Transverse colon (tissue), 4 donors: ENCODE measurements around the gene ARMC2. TPM values are rescaled to one million over a fixed set of nuclear protein-coding genes. Genes with fewer than 3 reads are reported as not detected.
"Not testable (repeated sequence)": the region's sequence is repeated elsewhere in the genome, so short reads cannot be mapped to it uniquely, and the experiment has no call there.

Source experiments
- DNase-seq: peaks from one replicate; pipeline ENCODE4 v3.0.0-alpha.2; 2019
- H3K27ac ChIP-seq, 4 donors: fragments of 200-600 bp; sonication (generic); 2 replicates each; pipeline ENCODE4 v1.5.1; 2016 to 2018; ENCODE audit warnings: inconsistent platforms in 4 of 4
- H3K27me3 ChIP-seq: fragments of 200-600 bp; sonication (generic); 2 replicates; pipeline ENCODE4 v1.5.1; 2017; ENCODE audit warnings: inconsistent platforms
- H3K36me3 ChIP-seq, 4 donors: fragments of 200-600 bp; sonication (generic); 2 replicates each; pipeline ENCODE4 v1.5.1; 2017 to 2019; ENCODE audit warnings: inconsistent platforms in 4 of 4
- H3K4me1 ChIP-seq, 4 donors: fragments of 200-600 bp; sonication (generic); 2 replicates each; pipeline ENCODE4 v1.5.1; 2017 to 2020; ENCODE audit warnings: inconsistent platforms in 4 of 4
- H3K4me3 ChIP-seq, 4 donors: fragments of 200-600 bp; sonication (generic); 1 replicate in 1 of 4; 2 replicates in 3 of 4; pipeline versions ENCODE4 v1.5.1 to v1.6.1; 2017 to 2019; ENCODE audit warnings: inconsistent platforms in 4 of 4
- H3K9me3 ChIP-seq, 2 donors: fragments of 200-600 bp; sonication (generic); 2 replicates each; pipeline ENCODE4 v1.5.1; 2017 to 2019; ENCODE audit warnings: inconsistent platforms in 2 of 2
- EP300 ChIP-seq: sonication (generic); formaldehyde crosslinking; IDR thresholded peaks from one replicate; pipeline ENCODE4 v1.6.1; 2017; ENCODE audit warnings: antibody characterized with exemption, low read depth
- POLR2A ChIP-seq: fragments of 450-650 bp; IDR thresholded peaks from one replicate; pipeline ENCODE4 v1.6.1; 2016; ENCODE audit warnings: antibody characterized with exemption, mild to moderate bottlenecking, moderate library complexity
- POLR2AphosphoS5 ChIP-seq, 3 donors: sonication (generic); formaldehyde crosslinking; IDR thresholded peaks; one replicate each; pipeline ENCODE4 v1.6.1; 2016; ENCODE audit warnings: antibody characterized with exemption in 3 of 3
- WGBS, 2 donors: methylation state at CpG; one replicate each; pipeline ENCODE4 v1.1.5; 2018; ENCODE audit warnings: low coverage in 1 of 2; 5-methylcytosine and 5-hydroxymethylcytosine counted together
- in situ Hi-C, 4 donors: fragments of 200-750 bp; cut with MboI; loops; one replicate each; pipeline versions ENCODE4 v1.15.0 to v1.15.1; 2017; ENCODE audit warnings: low sequenced_read_pairs in 3 of 4, low pct_ligation_motif_present in 1 of 4, low pct_unique_long_range_greater_than_20kb in 1 of 4
- intact Hi-C: fragments of 100-400 bp; cut with DNase I; formaldehyde crosslinking; loops from one replicate; pipeline ENCODE4 v1.15.1; 2023; ENCODE audit warnings: low total_unique reads
- total RNA-seq, 4 donors: library from RNA; depleted of rRNA; stranded (reverse); fragments of >200 nt; gene quantifications; one replicate each; pipeline ENCODE4 v1.1.0, GENCODE V29; 2016
- TF ChIP-seq, protein P1 (sequence below), 5 experiments: fragments of 200-600 bp in 3 of 5; fragments of 450-650 bp in 2 of 5; sonication (generic) in 3 of 5; IDR thresholded peaks; 1 replicate in 2 of 5; 2 replicates in 3 of 5; pipeline ENCODE4 v1.5.1; 2016 to 2017; ENCODE audit warnings: antibody characterized with exemption in 5 of 5, inconsistent platforms in 3 of 5, mild to moderate bottlenecking in 2 of 5, moderate library complexity in 1 of 5

The ARMC2 gene
- total RNA-seq, 4 donors from 2014 or later, result 2.0 to 7.5 (median 3.0) TPM

DNA sequence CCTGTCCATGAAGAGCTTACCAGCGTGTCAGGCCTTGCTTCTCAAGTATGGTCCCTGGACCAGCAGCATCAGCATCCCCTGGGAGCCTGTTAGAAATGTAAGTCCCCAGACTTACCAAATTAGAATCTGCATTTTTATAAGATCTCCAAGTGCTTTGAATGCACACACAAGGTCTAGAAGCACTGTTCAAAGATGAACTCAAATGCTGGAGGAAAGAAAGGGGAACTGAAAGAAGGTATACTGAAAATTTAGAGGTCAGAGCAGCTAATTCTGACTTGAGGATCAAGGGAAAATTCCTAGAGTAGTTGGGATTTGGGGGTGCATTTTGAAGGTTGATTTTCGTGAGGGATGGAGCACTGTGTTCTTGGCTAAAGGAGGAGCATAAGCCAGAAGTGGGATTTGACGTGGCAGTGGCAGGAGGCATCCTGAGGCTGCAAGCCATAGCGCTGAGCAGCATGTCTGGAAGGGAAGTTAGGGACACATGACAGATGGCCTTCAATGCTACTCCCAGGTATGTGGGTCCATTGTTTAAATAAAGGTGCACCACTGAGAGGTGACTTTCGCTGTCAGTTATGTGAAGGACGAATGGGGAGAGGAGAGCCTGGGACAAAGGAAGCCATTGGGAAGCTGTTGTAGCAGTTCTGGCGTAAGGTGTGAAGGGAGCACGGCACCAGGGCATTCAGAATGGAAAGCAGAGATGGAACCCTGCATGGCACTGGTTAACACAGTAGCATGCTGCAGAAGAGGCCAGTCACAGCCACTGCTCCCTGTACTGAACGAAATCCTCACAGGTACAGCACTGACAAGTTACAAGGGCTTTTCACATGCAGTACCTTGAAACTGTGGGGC, 36.2 kb downstream of the ARMC2 start:
- Histone ChIP-seq H3K4me3 (no peak overlapping the region), H3K36me3 (no peaks in the 10 kb centered on the region), H3K9me3 (no peaks in the 10 kb centered on the region), H3K27me3 (no peaks in the 10 kb centered on the region), H3K27ac (peak overlapping the region in 2 of 4 donors; percentile 11 to 23), H3K4me1 (no peaks in the 10 kb centered on the region)
- no peak for TF ChIP-seq POLR2A
- no peak for TF ChIP-seq EP300
- no peak for TF ChIP-seq POLR2AphosphoS5 (IDR thresholded peaks at IDR 0.05)
- TF ChIP-seq, protein P1, sequence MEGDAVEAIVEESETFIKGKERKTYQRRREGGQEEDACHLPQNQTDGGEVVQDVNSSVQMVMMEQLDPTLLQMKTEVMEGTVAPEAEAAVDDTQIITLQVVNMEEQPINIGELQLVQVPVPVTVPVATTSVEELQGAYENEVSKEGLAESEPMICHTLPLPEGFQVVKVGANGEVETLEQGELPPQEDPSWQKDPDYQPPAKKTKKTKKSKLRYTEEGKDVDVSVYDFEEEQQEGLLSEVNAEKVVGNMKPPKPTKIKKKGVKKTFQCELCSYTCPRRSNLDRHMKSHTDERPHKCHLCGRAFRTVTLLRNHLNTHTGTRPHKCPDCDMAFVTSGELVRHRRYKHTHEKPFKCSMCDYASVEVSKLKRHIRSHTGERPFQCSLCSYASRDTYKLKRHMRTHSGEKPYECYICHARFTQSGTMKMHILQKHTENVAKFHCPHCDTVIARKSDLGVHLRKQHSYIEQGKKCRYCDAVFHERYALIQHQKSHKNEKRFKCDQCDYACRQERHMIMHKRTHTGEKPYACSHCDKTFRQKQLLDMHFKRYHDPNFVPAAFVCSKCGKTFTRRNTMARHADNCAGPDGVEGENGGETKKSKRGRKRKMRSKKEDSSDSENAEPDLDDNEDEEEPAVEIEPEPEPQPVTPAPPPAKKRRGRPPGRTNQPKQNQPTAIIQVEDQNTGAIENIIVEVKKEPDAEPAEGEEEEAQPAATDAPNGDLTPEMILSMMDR (IDR thresholded peaks at IDR 0.05), result no peak
- intact Hi-C loops, result no loop called here
- WGBS, 2 donors, result 82 to 92% methylated on average over 7 to 9 of the region's 9 CpGs
- DNase-seq, result no peak
- in situ Hi-C loops, result no loop called here

DNA sequence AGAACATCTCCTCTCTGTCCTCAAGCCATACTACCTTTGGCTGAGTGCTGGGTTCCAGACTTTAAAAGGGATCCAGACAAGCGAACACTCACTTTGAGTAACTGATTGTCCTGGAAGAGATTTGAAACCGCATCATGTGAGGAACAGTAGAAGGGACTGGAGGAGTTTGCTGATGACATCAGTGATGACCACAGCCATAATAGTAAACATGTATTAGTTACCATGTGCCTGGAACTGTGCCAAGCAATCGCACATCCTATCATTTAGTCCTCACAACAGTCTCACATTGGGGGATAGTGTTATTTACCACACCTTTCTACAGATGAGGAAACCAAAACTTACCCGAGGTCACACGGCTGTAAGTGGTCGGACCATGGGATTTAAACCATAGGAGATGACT, 39.8 kb downstream of the ARMC2 start:
- no peaks in the 10 kb centered on the region for H3K27me3 ChIP-seq
- in situ Hi-C loops (no loop called here), intact Hi-C loops (no loop called here)
- H3K36me3 ChIP-seq, result no peaks in the 10 kb centered on the region
- TF ChIP-seq POLR2AphosphoS5 (IDR thresholded peaks at IDR 0.05), result no peak
- TF ChIP-seq, protein P1 (IDR thresholded peaks at IDR 0.05), result no peak
- TF ChIP-seq EP300, result no peak
- no peak for TF ChIP-seq POLR2A
- H3K4me3 ChIP-seq, result no peak overlapping the region
- no peaks in the 10 kb centered on the region for H3K9me3 ChIP-seq
- DNase-seq, result no peak
- 87% methylated on average over 6 of the region's 6 CpGs; no CpG with 5 or more reads in 1 of the 2 donors for WGBS, 2 donors
- H3K27ac ChIP-seq, result no peak overlapping the region
- peaks cover 0 to under 1% (median 0%) of the 10 kb centered on the region in 4 donors for H3K4me1 ChIP-seq

DNA sequence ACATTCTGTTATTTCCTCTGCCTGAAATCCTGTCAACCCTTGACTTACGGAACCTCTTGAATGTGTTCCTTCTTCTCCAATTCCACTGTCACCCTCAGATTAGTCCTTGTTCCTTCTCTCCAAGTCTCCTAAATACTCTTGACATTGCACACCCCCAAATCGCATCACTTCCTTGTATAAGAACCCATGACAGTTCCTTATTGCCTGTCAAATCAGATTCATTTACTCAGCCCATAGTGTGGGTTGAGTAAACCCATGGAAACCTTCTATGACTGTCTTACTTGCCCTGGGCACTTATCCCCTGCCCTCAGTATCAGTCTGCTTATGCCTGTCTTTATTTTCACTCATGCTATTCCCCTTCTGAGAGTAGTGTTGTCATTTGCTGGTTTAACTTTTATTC, 40.5 kb downstream of the ARMC2 start:
- intact Hi-C loops (no loop called here), in situ Hi-C loops (no loop called here)
- WGBS, 2 donors, result 90 to 94% methylated on average over 2 of the region's 2 CpGs
- H3K9me3 ChIP-seq, result no peaks in the 10 kb centered on the region
- no peak for TF ChIP-seq EP300
- TF ChIP-seq POLR2A, result no peak
- TF ChIP-seq, protein P1 (IDR thresholded peaks at IDR 0.05), result no peak
- TF ChIP-seq POLR2AphosphoS5 (IDR thresholded peaks at IDR 0.05), result no peak
- no peaks in the 10 kb centered on the region for H3K27me3 ChIP-seq
- peaks cover 0 to 6% (median 0%) of the 10 kb centered on the region in 4 donors for H3K4me1 ChIP-seq
- H3K36me3 ChIP-seq, result no peaks in the 10 kb centered on the region
- DNase-seq, result no peak
- H3K27ac ChIP-seq, result no peak overlapping the region
- H3K4me3 ChIP-seq, result no peak overlapping the region

DNA sequence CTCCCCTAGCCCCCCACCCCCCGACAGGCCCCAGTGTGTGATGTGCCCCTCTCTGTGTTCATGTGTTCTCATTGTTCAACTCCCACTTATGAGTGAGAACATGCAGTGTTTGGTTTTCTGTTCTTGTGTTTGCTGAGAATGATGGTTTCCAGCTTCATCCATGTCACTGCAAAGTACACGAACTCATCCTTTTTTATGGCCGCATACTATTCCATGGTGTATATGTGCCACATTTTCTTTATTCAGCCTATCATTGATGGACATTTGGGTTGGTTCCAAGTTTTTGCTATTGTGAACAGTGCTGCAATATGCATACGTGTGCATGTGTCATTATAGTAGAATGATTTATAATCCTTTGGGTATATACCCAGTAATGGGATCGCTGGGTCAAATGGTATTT, 42.7 kb downstream of the ARMC2 start:
- not testable (repeated sequence) for H3K4me3 ChIP-seq, H3K36me3 ChIP-seq, DNase-seq, H3K27ac ChIP-seq, H3K9me3 ChIP-seq, H3K27me3 ChIP-seq
- intact Hi-C loops, result loop anchor here (5.0 kb wide), 1 partner anchor 349 kb away; no protein-coding TSS in a partner anchor
- peaks cover 0 to 13% (median 1%) of the 10 kb centered on the region in 4 donors for H3K4me1 ChIP-seq
- 97% methylated on average over 4 to 5 of the region's 5 CpGs for whole genome bisulfite sequencing, 2 donors
- in situ Hi-C loops, result loop anchor here in 2 of 4 donors (5.0 to 10.0 kb wide), 2 partner anchors 54 to 346 kb away; no protein-coding TSS in a partner anchor
